NOMO-1 treated with dmso at 0.1 percent for 144 hours (cell line): ENCODE results near the gene EPHA1.

Experiments used
- DNase-seq: peaks from one replicate; lab custom pipeline; 2025; ENCODE audit not compliant: unreplicated experiment; lab: John Stamatoyannopoulos, UW

Gene EPHA1

DNA sequence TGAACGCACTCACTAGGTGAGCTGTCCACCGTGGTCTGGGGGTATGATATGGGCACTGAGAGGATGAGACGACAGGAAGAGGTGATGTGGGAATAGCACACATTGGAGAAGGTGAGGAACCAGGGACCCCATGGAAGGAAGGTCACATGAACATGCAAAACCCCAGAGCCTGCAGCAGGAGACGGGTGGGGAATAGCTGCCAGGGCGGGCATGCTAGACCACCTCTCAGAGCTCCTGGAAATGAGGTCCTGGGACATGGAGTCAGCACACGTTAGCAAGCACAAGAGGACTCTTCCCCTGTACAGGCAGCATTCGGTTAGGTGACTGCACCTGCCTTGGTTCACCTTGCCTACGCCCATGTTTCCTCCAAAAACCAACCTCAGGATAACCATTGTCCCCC, 54.3 kb downstream of the EPHA1 start:
- DNase-seq: no peak

DNA sequence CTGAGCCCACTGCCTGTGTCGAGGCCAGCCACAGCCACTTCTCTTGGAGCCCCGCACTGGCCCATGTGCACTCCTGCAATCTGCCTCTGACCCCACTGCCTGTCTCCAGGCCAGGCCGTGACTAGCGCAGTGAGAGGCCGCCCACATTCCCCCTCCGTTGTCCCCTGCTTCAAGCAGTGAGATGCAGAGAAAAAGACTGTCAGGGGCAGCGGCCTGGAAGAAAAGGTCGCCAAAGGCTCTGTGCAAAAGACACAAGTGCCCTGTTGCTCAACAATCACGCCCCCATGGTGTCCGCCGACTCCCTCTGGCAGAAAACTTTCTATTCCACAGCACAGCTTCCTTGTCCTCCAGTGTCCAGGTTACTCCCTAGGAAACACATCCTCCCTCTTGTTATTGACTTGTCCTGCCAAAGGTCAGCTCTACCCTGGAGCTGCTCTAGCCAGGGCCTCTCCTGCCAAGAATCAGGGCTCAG, 56.1 kb downstream of the EPHA1 start:
- no peak for DNase-seq

DNA sequence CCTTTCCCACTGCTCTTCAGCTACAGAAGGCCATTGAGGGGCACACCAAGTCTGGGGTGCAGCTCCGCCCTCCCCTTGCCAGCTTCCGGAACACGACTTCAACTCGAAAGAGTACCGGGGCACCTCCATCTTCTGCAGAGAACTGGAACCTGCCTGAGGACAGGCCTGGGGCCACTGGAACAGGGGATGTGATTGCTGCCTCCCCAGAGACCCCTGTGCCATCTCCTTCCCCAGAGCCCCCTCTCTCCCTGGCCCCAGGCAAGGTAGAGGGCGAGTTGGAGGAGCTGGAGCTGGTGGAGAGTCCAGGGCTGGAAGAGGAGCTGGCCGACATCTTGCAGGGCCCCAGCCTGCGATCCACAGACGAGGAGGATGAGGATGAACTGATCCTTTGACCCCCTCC, 57.1 kb downstream of the EPHA1 start:
- no peak for DNase-seq

DNA sequence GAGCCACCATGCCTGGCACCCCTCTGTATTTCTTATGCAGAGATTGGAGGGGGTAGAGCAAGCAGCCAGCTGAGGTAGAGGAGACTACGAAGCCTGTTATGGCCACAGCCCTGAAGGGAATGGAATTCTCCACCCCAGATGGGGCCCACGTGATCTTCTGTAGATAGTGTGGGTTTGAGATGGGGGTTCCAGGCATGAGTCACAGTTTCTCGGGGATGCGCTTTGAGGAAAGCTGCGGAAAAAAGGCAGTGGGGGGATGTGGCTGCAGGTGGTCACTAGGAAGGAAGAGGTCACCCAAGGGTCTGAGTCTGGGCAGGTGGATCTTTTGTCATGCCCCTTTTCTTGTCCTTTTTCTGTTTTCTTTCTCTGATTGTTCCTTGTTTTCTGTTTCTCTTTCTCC, 57.6 kb downstream of the EPHA1 start:
- no peak for DNase-seq

DNA sequence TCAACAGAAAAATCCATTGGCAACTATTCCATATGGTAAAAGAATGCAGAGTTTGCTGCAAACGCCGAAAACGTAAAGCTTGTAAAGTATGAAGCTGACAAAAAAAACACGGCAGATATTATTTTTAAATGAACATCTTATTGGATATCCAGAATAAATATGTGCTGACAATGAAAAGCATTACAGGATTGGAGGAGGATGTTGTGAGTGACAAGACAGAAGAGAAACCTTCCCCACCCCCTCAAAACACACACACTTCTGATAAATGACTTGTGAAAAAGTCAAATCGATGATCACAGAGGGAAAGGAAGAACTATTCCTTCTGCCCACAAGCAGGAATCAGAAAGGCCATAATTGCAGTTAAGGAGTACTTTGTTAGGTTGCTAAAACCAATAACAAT, 60.7 kb downstream of the EPHA1 start:
- DNase-seq: no peak

DNA sequence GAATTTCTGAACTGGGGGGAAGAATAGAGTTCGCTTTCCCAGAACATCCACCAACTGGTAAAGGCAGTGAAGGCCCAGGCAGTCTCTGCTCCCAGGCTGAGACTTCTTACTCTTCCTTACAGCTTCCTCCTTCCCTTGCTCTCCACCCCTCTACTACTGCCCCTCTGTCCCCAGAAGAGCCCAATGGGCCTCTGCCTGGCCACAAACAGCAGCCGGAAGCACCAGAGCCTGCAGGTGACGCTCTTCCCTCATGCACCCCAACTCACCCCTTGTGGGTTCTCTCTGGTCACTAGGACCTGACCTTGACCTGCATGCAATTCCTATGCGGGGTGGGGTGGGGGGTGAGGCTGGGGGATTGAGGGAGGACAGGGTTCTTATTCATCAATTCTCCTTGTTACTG, 62.6 kb downstream of the EPHA1 start:
- DNase-seq: peak; percentile 13

DNA sequence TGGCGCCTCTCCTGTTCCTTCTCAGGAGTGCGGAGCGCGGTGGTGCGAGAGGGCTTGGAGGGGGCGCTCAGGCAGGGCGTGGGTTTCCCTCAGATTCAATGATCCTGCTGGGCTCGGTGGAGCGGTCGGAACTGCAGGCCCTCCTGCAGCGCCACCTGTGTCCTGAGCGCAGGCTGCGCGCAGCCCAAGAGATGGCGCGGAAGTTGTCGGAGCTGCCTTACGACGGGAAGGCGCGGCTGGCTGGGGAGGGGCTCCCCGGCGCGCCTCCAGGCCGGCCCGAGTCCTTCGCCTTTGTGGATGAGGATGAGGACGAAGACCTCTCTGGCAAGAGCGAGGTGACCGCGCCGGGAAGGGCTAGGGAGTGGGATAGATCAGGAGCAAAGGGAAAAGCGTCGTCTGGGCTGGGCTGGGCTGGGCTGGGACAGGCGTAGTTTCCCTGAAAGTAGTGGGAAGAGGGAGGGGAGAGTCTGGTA, 63.2 kb downstream of the EPHA1 start:
- peak; percentile 46 for DNase-seq

DNA sequence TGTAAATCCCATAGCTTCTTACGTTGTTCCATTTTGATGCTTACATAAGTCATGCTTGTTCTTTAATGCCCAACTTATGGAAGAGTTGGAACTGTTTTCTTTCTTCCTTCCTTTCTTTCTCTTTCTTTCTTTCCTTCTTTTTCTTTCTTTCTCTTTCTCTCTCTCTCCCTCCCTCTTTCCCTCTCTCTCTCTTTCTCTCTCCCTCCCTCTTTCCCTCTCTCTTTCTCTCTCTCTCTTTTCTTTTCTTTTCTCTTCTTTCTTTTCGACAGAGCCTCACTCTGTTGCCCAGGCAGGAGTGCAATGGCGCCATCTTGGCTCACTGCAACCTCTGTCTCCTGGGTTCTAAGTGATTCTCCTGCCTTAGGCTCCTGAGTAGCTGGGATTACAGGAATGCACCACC, 65.1 kb downstream of the EPHA1 start:
- no peak for DNase-seq

DNA sequence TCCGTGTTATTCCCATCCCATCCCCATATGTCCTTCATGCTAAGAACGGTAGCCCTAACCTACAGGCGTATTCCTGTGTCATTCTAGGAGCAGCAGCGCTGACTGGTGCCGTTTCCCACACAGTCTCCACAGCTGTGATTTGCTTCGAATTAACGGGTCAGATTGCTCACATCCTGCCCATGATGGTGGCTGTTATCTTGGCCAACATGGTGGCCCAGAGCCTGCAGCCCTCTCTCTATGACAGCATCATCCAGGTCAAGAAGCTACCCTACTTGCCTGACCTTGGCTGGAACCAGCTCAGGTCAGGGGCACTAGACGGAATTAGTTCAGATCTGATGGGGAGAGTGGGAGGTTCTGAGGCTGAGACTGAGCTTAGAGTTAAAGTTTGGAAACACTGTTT, 66.8 kb downstream of the EPHA1 start:
- DNase-seq: no peak
